Heart left ventricle (tissue), 16 donors: ENCODE data around the gene AHDC1. TPM values are rescaled to one million over a fixed set of nuclear protein-coding genes. Genes with fewer than 3 reads are reported as not detected.
"Not testable (repeated sequence)": the region's sequence is repeated elsewhere in the genome, so short reads cannot be mapped to it uniquely, and the experiment has no call there.

Source experiments
- ATAC-seq, 4 donors: fragments of 200-7000 bp; cut with Tn5 transposase; one replicate each; pipeline ENCODE4 v1.9.1; 2020 to 2022; ENCODE audit warnings: moderate library complexity in 4 of 4, mild to moderate bottlenecking in 3 of 4, moderate number of reproducible peaks in 1 of 4
- DNase-seq, 5 donors: peaks; one replicate each; pipeline ENCODE4 v3.0.0-alpha.2; 2020
- H3K27ac ChIP-seq, 12 donors: fragments of 200-600 bp; sonication (generic) in 4 of 12; one replicate each; pipeline versions ENCODE4 v1.5.0 to v1.8.0; 2016 to 2022; ENCODE audit warnings: mild to moderate bottlenecking in 2 of 12
- H3K27me3 ChIP-seq, 9 donors: fragments of 200-600 bp; sonication (generic) in 2 of 9; one replicate each; pipeline versions ENCODE4 v1.5.1 to v1.8.0; 2016 to 2022; ENCODE audit warnings: mild to moderate bottlenecking in 3 of 9
- H3K36me3 ChIP-seq, 9 donors: fragments of 200-600 bp; sonication (generic) in 2 of 9; one replicate each; pipeline versions ENCODE4 v1.5.0 to v1.8.0; 2018 to 2022; ENCODE audit warnings: mild to moderate bottlenecking in 2 of 9
- H3K4me1 ChIP-seq, 12 donors: fragments of 200-600 bp; sonication (generic) in 4 of 12; one replicate each; pipeline versions ENCODE4 v1.5.0 to v1.8.0; 2016 to 2022; ENCODE audit warnings: mild to moderate bottlenecking in 3 of 12
- H3K4me3 ChIP-seq, 12 donors: fragments of 200-600 bp; sonication (generic) in 4 of 12; one replicate each; pipeline versions ENCODE4 v1.5.0 to v1.8.0; 2017 to 2022; ENCODE audit warnings: mild to moderate bottlenecking in 9 of 12, moderate library complexity in 4 of 12
- H3K9me3 ChIP-seq, 12 donors: fragments of 200-600 bp; sonication (generic) in 4 of 12; one replicate each; pipeline versions ENCODE4 v1.5.0 to v1.8.0; 2016 to 2022; ENCODE audit warnings: mild to moderate bottlenecking in 1 of 12
- POLR2A ChIP-seq, 2 donors: fragments of 450-650 bp; IDR thresholded peaks; one replicate each; pipeline ENCODE4 v1.6.1; 2017; ENCODE audit warnings: antibody characterized with exemption in 2 of 2, mild to moderate bottlenecking in 2 of 2, moderate library complexity in 2 of 2
- WGBS, 4 donors: extraction: QIAGEN DNeasy Blood & Tissue Kit in 2 of 4; methylation state at CpG; one replicate each; pipeline versions ENCODE4 v1.1.5 to v1.1.7; 2013 to 2018; 5-methylcytosine and 5-hydroxymethylcytosine counted together
- intact Hi-C, 10 donors: fragments of 100-400 bp; cut with DNase I; formaldehyde crosslinking; loops; one replicate each; pipeline versions ENCODE4 v1.11.1 to v1.14.2; 2022
- polyA plus RNA-seq, 2 donors: library from polyadenylated mRNA; stranded (reverse); fragments of 200-250 nt; gene quantifications; one replicate each; pipeline ENCODE4 v1.2.3, GENCODE V29; 2013
- total RNA-seq, 9 donors: library from RNA; depleted of rRNA in 2 of 9; stranded (reverse); fragments of >200 nt in 2 of 9; fragmentation: NEBNext Ultra II Directional in 3 of 9; extraction: Animal tissue kit (Norgen Biotek cat#: 25700) in 3 of 9; gene quantifications; one replicate each; pipeline versions ENCODE4 v1.1.0 to v1.2.4, GENCODE V29; 2016 to 2023
- TF ChIP-seq, protein P1 (sequence below), 12 donors: fragments of 200-600 bp; sonication (generic) in 4 of 12; IDR thresholded peaks; one replicate each; pipeline versions ENCODE4 v1.5.0 to v1.8.0; 2018 to 2022; ENCODE audit warnings: antibody characterized with exemption in 12 of 12, mild to moderate bottlenecking in 5 of 12
- donor health status: ischemic (EF 13 %, LVEDD 7.1; RV severe dilation, severe dysfunction).
- donor health status: healthy with polysubstance abuse.
- donor health status: DM: no; HTN: yes; CAD: no.
- donor health status: DM: no; HTN: no; CAD: no.
- donor health status: ischemic (EF 25% LVEDD 6.9; RV normal size, moderate dysfunction).
- donor health status: ischemic (EF 25% LVEDD 5.7; RV mildly dilated, moderate dysfunction).
- donor health status: healthy.
- donor health status: DM: yes; HTN: yes; CAD: no.
- donor health status: ischemic (EF 35%, LVEDD 5.7; RV mildly dilated, moderate dysfunction).
- donor health status: nonischemic (EF 11% LVEDD 7.7; RV severe dilation, severe dysfunction).
- donor health status: DM: yes; HTN: yes; CAD: no.
- donor health status: PGD.
- donor health status: ischemic (EF 29% LVEDD 5.4; RV normal size, mild dysfunction).
- donor health status: nonischemic (EF 23%, LVEDD 6.1; RV moderate dilation, normal function).

The AHDC1 gene
- total and polyA plus RNA-seq, 11 donors, result 25.8 to 50.2 (median 42.1) TPM

DNA sequence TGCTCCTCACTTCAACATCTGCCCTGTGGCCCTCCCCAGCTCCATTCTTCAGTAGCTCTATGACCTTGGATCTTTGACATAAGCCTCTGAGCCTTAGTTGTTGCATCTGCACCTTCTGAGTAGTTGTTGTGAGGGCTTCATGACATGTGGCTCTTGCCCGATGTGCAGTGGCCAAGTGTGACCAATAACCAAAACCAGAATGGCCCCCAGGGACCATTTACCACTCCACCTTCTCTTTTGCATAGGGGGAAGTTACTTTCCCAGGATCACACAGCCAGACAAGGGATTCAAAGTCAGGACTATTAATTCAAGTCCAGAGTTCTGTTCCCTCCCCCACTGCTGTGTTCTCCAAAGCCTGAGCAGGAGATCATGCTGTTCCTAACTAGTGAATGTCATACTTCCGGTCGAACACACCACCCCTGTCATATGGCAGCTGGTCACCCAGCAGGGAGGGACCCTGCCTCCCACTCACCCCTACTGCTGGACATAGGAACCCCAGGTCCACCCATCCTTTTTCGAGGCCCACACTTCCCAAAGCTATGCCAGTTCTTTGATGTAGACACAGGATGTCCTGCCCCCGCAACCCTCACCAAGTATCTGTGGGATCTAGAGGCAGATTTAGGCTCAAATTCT lies 27.0 kb upstream of the AHDC1 start:
- Histone ChIP-seq H3K4me3 (peak overlapping the region in 2 of 12 donors; percentile 13 to 66), H3K36me3 (no peaks in the 10 kb centered on the region), H3K4me1 (peaks cover 13 to 91% (median 55%) of the 10 kb centered on the region in 12 donors), H3K27ac (peak overlapping the region; percentile 80 to 92 (median 85)), H3K27me3 (peaks cover 0 to 5% (median 0%) of the 10 kb centered on the region in 9 donors), H3K9me3 (no peaks in the 10 kb centered on the region)
- intact Hi-C loops, result no loop called here
- TF ChIP-seq, protein P1, sequence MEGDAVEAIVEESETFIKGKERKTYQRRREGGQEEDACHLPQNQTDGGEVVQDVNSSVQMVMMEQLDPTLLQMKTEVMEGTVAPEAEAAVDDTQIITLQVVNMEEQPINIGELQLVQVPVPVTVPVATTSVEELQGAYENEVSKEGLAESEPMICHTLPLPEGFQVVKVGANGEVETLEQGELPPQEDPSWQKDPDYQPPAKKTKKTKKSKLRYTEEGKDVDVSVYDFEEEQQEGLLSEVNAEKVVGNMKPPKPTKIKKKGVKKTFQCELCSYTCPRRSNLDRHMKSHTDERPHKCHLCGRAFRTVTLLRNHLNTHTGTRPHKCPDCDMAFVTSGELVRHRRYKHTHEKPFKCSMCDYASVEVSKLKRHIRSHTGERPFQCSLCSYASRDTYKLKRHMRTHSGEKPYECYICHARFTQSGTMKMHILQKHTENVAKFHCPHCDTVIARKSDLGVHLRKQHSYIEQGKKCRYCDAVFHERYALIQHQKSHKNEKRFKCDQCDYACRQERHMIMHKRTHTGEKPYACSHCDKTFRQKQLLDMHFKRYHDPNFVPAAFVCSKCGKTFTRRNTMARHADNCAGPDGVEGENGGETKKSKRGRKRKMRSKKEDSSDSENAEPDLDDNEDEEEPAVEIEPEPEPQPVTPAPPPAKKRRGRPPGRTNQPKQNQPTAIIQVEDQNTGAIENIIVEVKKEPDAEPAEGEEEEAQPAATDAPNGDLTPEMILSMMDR (IDR thresholded peaks at IDR 0.05), result no peak
- no peak for TF ChIP-seq POLR2A (IDR thresholded peaks at IDR 0.05)
- peak in 4 of 5 donors; percentile 57 to 84 (median 59) for DNase-seq
- ATAC-seq, result peak; percentile 74 to 85 (median 79)
- 48 to 59% (median 58%) methylated on average over 5 of the region's 5 CpGs for WGBS, 4 donors

GRCh38 chr1:27628712-27629111 lies 24.8 kb upstream of the AHDC1 start:
- Histone ChIP-seq H3K36me3 (peaks cover 0 to 6% (median 0%) of the 10 kb centered on the region in 9 donors), H3K27ac (peak overlapping the region in 11 of 12 donors; percentile 47 to 90 (median 84)), H3K27me3 (no peaks in the 10 kb centered on the region), H3K9me3 (no peaks in the 10 kb centered on the region), H3K4me3 (no peak overlapping the region), H3K4me1 (peaks cover 13 to 96% (median 49%) of the 10 kb centered on the region in 12 donors)
- 13 to 27% (median 22%) methylated on average over 3 of the region's 3 CpGs for WGBS, 4 donors
- ATAC-seq, result no peak
- no peak for TF ChIP-seq POLR2A (IDR thresholded peaks at IDR 0.05)
- TF ChIP-seq, protein P1 (IDR thresholded peaks at IDR 0.05), result no peak
- DNase-seq, result no peak
- intact Hi-C loops, result no loop called here

GRCh38 chr1:27627733-27628132 lies 23.8 kb upstream of the AHDC1 start:
- ATAC-seq, H3K4me3 ChIP-seq, H3K27me3 ChIP-seq, intact Hi-C loops, H3K36me3 ChIP-seq, H3K9me3 ChIP-seq, DNase-seq, H3K27ac ChIP-seq: not testable (repeated sequence)
- peaks cover 13 to 96% (median 39%) of the 10 kb centered on the region in 12 donors for H3K4me1 ChIP-seq
- WGBS, 4 donors, result 93 to 97% (median 95%) methylated on average over 4 of the region's 4 CpGs

GRCh38 chr1:27627061-27627460 lies 23.1 kb upstream of the AHDC1 start:
- peak in 1 of 5 donors; percentile 18 for DNase-seq
- H3K27ac ChIP-seq, result peak overlapping the region in 1 of 12 donors; percentile 84
- peaks cover 0 to 6% (median 0%) of the 10 kb centered on the region in 9 donors for H3K36me3 ChIP-seq
- no peaks in the 10 kb centered on the region for H3K9me3 ChIP-seq
- WGBS, 4 donors, result 93 to 97% (median 95%) methylated on average over 5 of the region's 5 CpGs
- peaks cover 13 to 93% (median 32%) of the 10 kb centered on the region in 12 donors for H3K4me1 ChIP-seq
- no peak for TF ChIP-seq POLR2A (IDR thresholded peaks at IDR 0.05)
- TF ChIP-seq, protein P1 (IDR thresholded peaks at IDR 0.05), result no peak
- ATAC-seq, result no peak
- intact Hi-C loops, result no loop called here
- H3K4me3 ChIP-seq, result no peak overlapping the region
- H3K27me3 ChIP-seq, result no peaks in the 10 kb centered on the region
